K562 (cell line): ENCODE results near the gene TMEM184B. TPM values are rescaled to one million over a fixed set of nuclear protein-coding genes. Genes with fewer than 3 reads are reported as not detected.
A peak's percentile ranks its signal among the peaks of the same experiment; 100 is the strongest.

ENCODE experiments used
- BCOR ChIP-seq: fragments of 450-650 bp; IDR thresholded peaks from 2 replicates; pipeline ENCODE4 v1.6.1; 2016
- CEBPG ChIP-seq, 3 experiments: fragments of 200-800 bp in 1 of 3; sonication (Bioruptor generic) in 1 of 3; sonication (generic) in 1 of 3; formaldehyde crosslinking in 1 of 3; IDR thresholded peaks in 2 of 3; conservative IDR thresholded peaks in 1 of 3; 2 replicates each; pipeline versions ENCODE4 v1.6.1 to v1.8.0; 2016 to 2022; ENCODE audit warnings: missing compliant biosample characterization in 2 of 3, missing genetic modification characterization in 2 of 3, mild to moderate bottlenecking in 1 of 3, missing genetic modification reagents in 1 of 3
- EP400 ChIP-seq: fragments of 450-650 bp; IDR thresholded peaks from 2 replicates; pipeline ENCODE4 v1.6.1; 2017; ENCODE audit warnings: antibody characterized with exemption, mild to moderate bottlenecking, moderate library complexity
- HMGN3 ChIP-seq: IDR thresholded peaks from 2 replicates; pipeline ENCODE4 v1.6.1; 2011; ENCODE audit warnings: borderline replicate concordance, low read depth, mild to moderate bottlenecking, mixed read lengths, low read length; ENCODE audit not compliant: insufficient read length; ENCODE audit errors: extremely low read depth
- NR1H2 ChIP-seq: sonication (generic); formaldehyde crosslinking; IDR thresholded peaks from 2 replicates; pipeline ENCODE4 v1.4.0; 2020; ENCODE audit warnings: mild to moderate bottlenecking, missing genetic modification reagents
- SRSF3 ChIP-seq: fragments of 200-400 bp; formaldehyde crosslinking; IDR thresholded peaks from 2 replicates; pipeline ENCODE4 v1.6.1; 2016; ENCODE audit warnings: mild to moderate bottlenecking, low read length, moderate library complexity; ENCODE audit not compliant: insufficient read depth
- TEAD2 ChIP-seq: fragments of 450-650 bp; IDR thresholded peaks from 2 replicates; pipeline ENCODE4 v1.6.1; 2016; ENCODE audit warnings: missing genetic modification characterization, control low read depth, missing compliant biosample characterization
- ZNF41 ChIP-seq: fragments of 250-450 bp; sonication (Bioruptor Pico); conservative IDR thresholded peaks from 2 replicates; pipeline ENCODE4 v1.4.0; 2020; ENCODE audit warnings: mild to moderate bottlenecking
- ZNF561 ChIP-seq: fragments of 450-650 bp; formaldehyde crosslinking; conservative IDR thresholded peaks from 2 replicates; pipeline ENCODE4 v1.4.0; 2020; ENCODE audit warnings: mild to moderate bottlenecking, moderate library complexity
- ZNF766 ChIP-seq: fragments of 200-800 bp; sonication (Bioruptor generic); conservative IDR thresholded peaks from 2 replicates; pipeline ENCODE4 v1.6.1; 2016; ENCODE audit warnings: missing genetic modification characterization, missing compliant biosample characterization
- polyA plus RNA-seq, 8 experiments: library from polyadenylated mRNA; depleted of rRNA in 4 of 8; stranded (reverse) in 5 of 8; unstranded in 3 of 8; fragments of >200 nt; fragmentation: Nextera tagmentation in 2 of 8; fragmentation: Illumina TruSeq in 1 of 8; extraction: Ambion mirVana in 2 of 8; extraction: Trizol in 1 of 8; gene quantifications; 2 replicates each; pipeline versions ENCODE4 v1.2.1 to v1.2.3, GENCODE V29; 2011 to 2014; ENCODE audit warnings: inconsistent platforms in 1 of 8, missing spikeins in 1 of 8
- total RNA-seq, 7 experiments: library from RNA; depleted of rRNA in 6 of 7; stranded (reverse); fragments of >200 nt in 6 of 7; fragmentation: Illumina TruSeq in 2 of 7; extraction: Trizol in 2 of 7; gene quantifications; 2 replicates each; pipeline versions ENCODE4 v1.2.1 to v1.2.3, GENCODE V29; 2011 to 2021; ENCODE audit warnings: low replicate concordance in 1 of 7
- TF ChIP-seq, protein P1 (sequence below): sonication (generic); formaldehyde crosslinking; IDR thresholded peaks from 2 replicates; pipeline ENCODE4 v1.8.0; 2022; ENCODE audit warnings: missing genetic modification reagents, mild to moderate bottlenecking, moderate library complexity, borderline replicate concordance
- TF ChIP-seq, protein P2 (sequence below): fragments of 200-600 bp; sonication (generic); IDR thresholded peaks from one replicate; pipeline ENCODE4 v1.6.1; 2012; ENCODE audit warnings: mild to moderate bottlenecking, low read depth, low read length, inconsistent platforms
- TF ChIP-seq, protein P3 (sequence below): fragments of 450-650 bp; formaldehyde crosslinking; IDR thresholded peaks from 2 replicates; pipeline ENCODE4 v1.4.0; 2022; ENCODE audit warnings: missing genetic modification characterization

TMEM184B gene
- total and polyA plus RNA-seq, 9 of the 15 experiments (the other 6 are each of a cell fraction or from before 2014, with no cell fraction given): 0.31 to 25.1 (median 6.2) TPM

DNA sequence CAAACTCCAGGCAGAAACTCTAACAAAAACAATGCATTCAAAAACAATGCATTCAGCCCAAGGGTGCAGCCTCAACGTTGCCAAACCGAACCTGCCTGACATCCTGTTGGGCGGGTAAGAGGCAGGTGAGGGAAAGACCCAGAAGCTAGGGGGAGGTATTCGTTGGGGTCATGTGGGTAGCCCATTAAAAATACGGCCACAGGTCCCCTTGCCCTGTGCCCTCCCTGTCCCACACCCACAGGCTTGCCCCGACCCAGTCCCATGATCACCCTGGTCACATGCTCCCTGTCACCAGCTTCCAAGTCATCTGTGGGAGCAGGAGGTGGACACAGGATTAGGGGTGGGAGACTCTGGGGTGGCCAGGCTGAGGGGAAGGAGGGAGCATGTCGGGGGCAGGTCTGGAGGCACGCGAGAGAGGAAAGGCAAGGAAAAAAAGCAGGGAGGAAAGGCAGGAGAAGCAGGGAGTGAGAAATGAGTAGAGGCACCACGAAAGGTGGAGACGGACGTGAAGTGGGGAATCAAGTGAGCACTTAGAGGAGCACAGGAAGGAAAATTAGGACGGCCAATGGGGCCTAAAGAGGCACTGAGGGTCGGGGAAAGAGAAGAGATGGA is 91.9 kb downstream of the TMEM184B start (continued):
- TF ChIP-seq SRSF3 (no peak), CEBPG (CRISPR knock-in tag; IDR thresholded peaks at IDR 0.05) (no peak), CEBPG (tag; conservative IDR thresholded peaks at IDR 0.05 in 1 of 2, IDR thresholded peaks at IDR 0.05 in 1 of 2) (no peak), NR1H2 (CRISPR knock-in tag) (no peak), ZNF41 (CRISPR knock-in tag) (0 out of 2 replicates have a peak, but pooled peaks have one; percentile 3), HMGN3 (no peak), TEAD2 (tag) (no peak), ZNF766 (CRISPR knock-in tag) (peak; percentile 20; the same call in 1 of the 2 replicates), EP400 (peak; percentile 45; the same call in 1 of the 2 replicates), ZNF561 (CRISPR knock-in tag) (no peak), BCOR (no peak)
- TF ChIP-seq, protein P1, sequence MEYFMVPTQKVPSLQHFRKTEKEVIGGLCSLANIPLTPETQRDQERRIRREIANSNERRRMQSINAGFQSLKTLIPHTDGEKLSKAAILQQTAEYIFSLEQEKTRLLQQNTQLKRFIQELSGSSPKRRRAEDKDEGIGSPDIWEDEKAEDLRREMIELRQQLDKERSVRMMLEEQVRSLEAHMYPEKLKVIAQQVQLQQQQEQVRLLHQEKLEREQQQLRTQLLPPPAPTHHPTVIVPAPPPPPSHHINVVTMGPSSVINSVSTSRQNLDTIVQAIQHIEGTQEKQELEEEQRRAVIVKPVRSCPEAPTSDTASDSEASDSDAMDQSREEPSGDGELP (CRISPR knock-in tag): 0 out of 2 replicates have a peak, but pooled peaks have one; percentile 42
- TF ChIP-seq, protein P2, sequence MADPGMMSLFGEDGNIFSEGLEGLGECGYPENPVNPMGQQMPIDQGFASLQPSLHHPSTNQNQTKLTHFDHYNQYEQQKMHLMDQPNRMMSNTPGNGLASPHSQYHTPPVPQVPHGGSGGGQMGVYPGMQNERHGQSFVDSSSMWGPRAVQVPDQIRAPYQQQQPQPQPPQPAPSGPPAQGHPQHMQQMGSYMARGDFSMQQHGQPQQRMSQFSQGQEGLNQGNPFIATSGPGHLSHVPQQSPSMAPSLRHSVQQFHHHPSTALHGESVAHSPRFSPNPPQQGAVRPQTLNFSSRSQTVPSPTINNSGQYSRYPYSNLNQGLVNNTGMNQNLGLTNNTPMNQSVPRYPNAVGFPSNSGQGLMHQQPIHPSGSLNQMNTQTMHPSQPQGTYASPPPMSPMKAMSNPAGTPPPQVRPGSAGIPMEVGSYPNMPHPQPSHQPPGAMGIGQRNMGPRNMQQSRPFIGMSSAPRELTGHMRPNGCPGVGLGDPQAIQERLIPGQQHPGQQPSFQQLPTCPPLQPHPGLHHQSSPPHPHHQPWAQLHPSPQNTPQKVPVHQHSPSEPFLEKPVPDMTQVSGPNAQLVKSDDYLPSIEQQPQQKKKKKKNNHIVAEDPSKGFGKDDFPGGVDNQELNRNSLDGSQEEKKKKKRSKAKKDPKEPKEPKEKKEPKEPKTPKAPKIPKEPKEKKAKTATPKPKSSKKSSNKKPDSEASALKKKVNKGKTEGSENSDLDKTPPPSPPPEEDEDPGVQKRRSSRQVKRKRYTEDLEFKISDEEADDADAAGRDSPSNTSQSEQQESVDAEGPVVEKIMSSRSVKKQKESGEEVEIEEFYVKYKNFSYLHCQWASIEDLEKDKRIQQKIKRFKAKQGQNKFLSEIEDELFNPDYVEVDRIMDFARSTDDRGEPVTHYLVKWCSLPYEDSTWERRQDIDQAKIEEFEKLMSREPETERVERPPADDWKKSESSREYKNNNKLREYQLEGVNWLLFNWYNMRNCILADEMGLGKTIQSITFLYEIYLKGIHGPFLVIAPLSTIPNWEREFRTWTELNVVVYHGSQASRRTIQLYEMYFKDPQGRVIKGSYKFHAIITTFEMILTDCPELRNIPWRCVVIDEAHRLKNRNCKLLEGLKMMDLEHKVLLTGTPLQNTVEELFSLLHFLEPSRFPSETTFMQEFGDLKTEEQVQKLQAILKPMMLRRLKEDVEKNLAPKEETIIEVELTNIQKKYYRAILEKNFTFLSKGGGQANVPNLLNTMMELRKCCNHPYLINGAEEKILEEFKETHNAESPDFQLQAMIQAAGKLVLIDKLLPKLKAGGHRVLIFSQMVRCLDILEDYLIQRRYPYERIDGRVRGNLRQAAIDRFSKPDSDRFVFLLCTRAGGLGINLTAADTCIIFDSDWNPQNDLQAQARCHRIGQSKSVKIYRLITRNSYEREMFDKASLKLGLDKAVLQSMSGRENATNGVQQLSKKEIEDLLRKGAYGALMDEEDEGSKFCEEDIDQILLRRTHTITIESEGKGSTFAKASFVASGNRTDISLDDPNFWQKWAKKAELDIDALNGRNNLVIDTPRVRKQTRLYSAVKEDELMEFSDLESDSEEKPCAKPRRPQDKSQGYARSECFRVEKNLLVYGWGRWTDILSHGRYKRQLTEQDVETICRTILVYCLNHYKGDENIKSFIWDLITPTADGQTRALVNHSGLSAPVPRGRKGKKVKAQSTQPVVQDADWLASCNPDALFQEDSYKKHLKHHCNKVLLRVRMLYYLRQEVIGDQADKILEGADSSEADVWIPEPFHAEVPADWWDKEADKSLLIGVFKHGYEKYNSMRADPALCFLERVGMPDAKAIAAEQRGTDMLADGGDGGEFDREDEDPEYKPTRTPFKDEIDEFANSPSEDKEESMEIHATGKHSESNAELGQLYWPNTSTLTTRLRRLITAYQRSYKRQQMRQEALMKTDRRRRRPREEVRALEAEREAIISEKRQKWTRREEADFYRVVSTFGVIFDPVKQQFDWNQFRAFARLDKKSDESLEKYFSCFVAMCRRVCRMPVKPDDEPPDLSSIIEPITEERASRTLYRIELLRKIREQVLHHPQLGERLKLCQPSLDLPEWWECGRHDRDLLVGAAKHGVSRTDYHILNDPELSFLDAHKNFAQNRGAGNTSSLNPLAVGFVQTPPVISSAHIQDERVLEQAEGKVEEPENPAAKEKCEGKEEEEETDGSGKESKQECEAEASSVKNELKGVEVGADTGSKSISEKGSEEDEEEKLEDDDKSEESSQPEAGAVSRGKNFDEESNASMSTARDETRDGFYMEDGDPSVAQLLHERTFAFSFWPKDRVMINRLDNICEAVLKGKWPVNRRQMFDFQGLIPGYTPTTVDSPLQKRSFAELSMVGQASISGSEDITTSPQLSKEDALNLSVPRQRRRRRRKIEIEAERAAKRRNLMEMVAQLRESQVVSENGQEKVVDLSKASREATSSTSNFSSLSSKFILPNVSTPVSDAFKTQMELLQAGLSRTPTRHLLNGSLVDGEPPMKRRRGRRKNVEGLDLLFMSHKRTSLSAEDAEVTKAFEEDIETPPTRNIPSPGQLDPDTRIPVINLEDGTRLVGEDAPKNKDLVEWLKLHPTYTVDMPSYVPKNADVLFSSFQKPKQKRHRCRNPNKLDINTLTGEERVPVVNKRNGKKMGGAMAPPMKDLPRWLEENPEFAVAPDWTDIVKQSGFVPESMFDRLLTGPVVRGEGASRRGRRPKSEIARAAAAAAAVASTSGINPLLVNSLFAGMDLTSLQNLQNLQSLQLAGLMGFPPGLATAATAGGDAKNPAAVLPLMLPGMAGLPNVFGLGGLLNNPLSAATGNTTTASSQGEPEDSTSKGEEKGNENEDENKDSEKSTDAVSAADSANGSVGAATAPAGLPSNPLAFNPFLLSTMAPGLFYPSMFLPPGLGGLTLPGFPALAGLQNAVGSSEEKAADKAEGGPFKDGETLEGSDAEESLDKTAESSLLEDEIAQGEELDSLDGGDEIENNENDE: no peak
- TF ChIP-seq, protein P3, sequence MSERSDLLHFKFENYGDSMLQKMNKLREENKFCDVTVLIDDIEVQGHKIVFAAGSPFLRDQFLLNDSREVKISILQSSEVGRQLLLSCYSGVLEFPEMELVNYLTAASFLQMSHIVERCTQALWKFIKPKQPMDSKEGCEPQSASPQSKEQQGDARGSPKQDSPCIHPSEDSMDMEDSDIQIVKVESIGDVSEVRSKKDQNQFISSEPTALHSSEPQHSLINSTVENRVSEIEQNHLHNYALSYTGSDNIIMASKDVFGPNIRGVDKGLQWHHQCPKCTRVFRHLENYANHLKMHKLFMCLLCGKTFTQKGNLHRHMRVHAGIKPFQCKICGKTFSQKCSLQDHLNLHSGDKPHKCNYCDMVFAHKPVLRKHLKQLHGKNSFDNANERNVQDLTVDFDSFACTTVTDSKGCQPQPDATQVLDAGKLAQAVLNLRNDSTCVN (CRISPR knock-in tag): peak; percentile 69; the same call in 1 of the 2 replicates
